ENCODE measurements around the gene DGLUCY. TPM values are rescaled to one million over a fixed set of nuclear protein-coding genes. Genes with fewer than 3 reads are reported as not detected.
"Not testable (repeated sequence)": the region's sequence is repeated elsewhere in the genome, so short reads cannot be mapped to it uniquely, and the experiment has no call there.

The DGLUCY gene
- total RNA-seq, 1 donor from 2014 or later: 8.3 TPM

DNA sequence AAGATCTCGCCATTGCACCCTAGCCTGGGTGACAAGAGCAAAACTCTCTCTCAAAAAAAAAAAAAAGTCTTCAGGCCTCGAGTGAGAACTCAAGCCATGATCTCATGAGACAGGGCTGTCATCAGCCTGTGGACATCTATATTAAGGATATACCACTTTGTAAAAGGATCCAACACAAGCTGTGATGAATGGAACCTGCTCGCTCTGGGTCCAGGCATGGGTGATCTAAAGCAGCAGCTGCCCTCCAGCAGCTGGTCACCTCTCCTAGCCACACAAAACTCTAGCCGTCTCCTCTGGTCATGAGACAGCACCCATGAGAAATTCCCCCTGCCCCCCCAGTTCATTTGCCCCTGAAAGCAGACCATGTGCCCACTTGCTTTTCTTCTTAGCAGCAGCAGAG is 19.1 kb upstream of the DGLUCY start:
- Mint-ChIP-seq H3K4me3 (ENCODE audit: unreplicated experiment) (no peak overlapping the region), H3K36me3 (ENCODE audit: unreplicated experiment) (no peaks in the 10 kb centered on the region), H3K4me1 (ENCODE audit: low read depth, unreplicated experiment) (no peaks in the 10 kb centered on the region), H3K9me3 (ENCODE audit: unreplicated experiment) (no peaks in the 10 kb centered on the region), H3K27me3 (ENCODE audit: unreplicated experiment) (peaks cover 5% of the 10 kb centered on the region), H3K27ac (ENCODE audit: unreplicated experiment) (no peak overlapping the region)
- DNase-seq: no peak
- TF ChIP-seq, protein P1, sequence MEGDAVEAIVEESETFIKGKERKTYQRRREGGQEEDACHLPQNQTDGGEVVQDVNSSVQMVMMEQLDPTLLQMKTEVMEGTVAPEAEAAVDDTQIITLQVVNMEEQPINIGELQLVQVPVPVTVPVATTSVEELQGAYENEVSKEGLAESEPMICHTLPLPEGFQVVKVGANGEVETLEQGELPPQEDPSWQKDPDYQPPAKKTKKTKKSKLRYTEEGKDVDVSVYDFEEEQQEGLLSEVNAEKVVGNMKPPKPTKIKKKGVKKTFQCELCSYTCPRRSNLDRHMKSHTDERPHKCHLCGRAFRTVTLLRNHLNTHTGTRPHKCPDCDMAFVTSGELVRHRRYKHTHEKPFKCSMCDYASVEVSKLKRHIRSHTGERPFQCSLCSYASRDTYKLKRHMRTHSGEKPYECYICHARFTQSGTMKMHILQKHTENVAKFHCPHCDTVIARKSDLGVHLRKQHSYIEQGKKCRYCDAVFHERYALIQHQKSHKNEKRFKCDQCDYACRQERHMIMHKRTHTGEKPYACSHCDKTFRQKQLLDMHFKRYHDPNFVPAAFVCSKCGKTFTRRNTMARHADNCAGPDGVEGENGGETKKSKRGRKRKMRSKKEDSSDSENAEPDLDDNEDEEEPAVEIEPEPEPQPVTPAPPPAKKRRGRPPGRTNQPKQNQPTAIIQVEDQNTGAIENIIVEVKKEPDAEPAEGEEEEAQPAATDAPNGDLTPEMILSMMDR (IDR thresholded peaks at IDR 0.05; ENCODE audit: partially characterized antibody, unreplicated experiment): no peak

DNA sequence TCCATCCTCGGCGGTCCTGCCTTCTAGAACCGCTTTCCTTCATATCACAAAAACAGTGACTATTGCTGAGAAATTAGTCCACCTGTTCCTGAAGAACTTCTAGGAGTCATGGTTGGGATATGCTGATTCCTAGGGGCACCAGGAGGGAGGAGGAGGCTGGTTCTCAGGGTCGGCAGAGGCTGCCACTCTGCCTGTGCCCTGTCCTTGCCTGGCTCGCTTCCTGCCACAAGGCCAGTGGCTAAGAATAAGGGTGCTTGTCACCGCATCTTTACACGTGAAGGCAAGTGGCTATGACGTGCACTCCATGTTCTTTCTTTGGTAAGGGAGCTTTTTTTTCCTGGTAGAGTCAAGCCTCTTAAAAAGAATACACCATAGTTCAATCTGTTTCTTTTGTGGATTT is 18.7 kb upstream of the DGLUCY start:
- Mint-ChIP-seq H3K27ac (ENCODE audit: unreplicated experiment) (no peak overlapping the region), H3K27me3 (ENCODE audit: unreplicated experiment) (peaks cover 5% of the 10 kb centered on the region), H3K4me1 (ENCODE audit: low read depth, unreplicated experiment) (no peaks in the 10 kb centered on the region), H3K4me3 (ENCODE audit: unreplicated experiment) (no peak overlapping the region), H3K36me3 (ENCODE audit: unreplicated experiment) (no peaks in the 10 kb centered on the region), H3K9me3 (ENCODE audit: unreplicated experiment) (no peaks in the 10 kb centered on the region)
- no peak for DNase-seq
- TF ChIP-seq, protein P1 (IDR thresholded peaks at IDR 0.05; ENCODE audit: partially characterized antibody, unreplicated experiment): no peak

DNA sequence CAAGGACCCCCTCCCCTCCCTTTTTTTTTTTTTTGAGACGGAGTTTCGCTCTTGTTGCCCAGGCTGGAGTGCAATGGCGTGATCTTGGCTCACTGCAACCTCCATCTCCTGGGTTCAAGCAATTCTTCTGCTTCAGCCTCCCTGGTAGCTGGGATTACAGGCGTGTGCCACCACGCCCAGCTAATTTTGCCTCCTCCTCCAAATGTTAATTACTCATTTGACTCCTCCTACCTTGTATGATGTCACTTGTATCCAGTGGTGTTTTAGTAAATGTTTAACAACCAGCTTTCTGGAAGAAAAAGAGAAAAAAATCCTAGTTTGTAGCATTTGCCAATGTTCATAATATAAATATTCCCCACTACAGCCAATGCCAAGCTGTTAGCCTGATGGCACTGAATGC is 16.2 kb upstream of the DGLUCY start:
- H3K4me3 Mint-ChIP-seq (ENCODE audit: unreplicated experiment); DNase-seq; H3K27me3 Mint-ChIP-seq (ENCODE audit: unreplicated experiment); H3K9me3 Mint-ChIP-seq (ENCODE audit: unreplicated experiment); H3K27ac Mint-ChIP-seq (ENCODE audit: unreplicated experiment); H3K4me1 Mint-ChIP-seq (ENCODE audit: low read depth, unreplicated experiment); H3K36me3 Mint-ChIP-seq (ENCODE audit: unreplicated experiment): not testable (repeated sequence)

DNA sequence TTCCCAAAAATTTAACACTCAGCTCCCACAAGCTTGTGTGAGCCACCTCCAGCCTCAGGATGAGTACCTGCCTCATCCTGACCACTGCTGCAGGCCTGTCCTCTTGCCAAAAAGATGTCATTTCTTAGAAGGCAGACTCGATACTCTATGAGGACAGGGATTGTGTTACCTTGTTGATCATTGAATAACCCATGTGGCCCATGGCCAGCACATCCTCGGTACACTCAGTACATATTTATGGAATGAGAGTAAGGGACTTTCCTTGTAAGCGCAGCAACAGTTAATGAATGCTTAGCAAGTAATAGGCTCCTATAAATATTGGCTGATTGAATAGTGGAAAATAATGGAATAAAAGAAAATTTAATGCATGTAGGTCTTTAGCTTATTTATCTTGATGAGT is 15.3 kb upstream of the DGLUCY start:
- Mint-ChIP-seq H3K4me3 (ENCODE audit: unreplicated experiment) (no peak overlapping the region), H3K27ac (ENCODE audit: unreplicated experiment) (no peak overlapping the region), H3K4me1 (ENCODE audit: low read depth, unreplicated experiment) (peaks cover 4% of the 10 kb centered on the region), H3K27me3 (ENCODE audit: unreplicated experiment) (peaks cover 4% of the 10 kb centered on the region), H3K36me3 (ENCODE audit: unreplicated experiment) (no peaks in the 10 kb centered on the region), H3K9me3 (ENCODE audit: unreplicated experiment) (peaks cover 4% of the 10 kb centered on the region)
- TF ChIP-seq, protein P1 (IDR thresholded peaks at IDR 0.05; ENCODE audit: partially characterized antibody, unreplicated experiment): no peak
- no peak for DNase-seq

DNA sequence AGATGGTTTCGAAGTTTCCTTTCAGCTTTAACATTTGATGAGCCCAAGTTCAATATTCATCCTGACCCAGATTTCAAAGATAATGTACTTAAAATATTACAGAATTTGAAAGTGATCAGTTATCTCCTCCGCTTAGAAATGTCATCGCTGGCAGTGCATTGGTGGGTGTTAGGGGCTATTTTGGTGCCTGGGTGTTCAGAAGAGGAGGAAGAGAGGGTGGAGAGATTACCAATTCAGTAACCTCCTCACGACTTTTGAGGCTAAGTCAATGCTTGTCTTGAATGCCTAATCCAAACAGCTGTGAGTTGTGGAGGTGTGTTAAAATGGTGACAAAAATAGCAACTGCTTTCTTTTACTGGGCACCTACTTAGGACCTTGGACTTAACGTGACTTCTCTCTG is 13.8 kb upstream of the DGLUCY start:
- Mint-ChIP-seq H3K4me1 (ENCODE audit: low read depth, unreplicated experiment) (peaks cover 4% of the 10 kb centered on the region), H3K4me3 (ENCODE audit: unreplicated experiment) (no peak overlapping the region), H3K27ac (ENCODE audit: unreplicated experiment) (no peak overlapping the region), H3K36me3 (ENCODE audit: unreplicated experiment) (no peaks in the 10 kb centered on the region), H3K27me3 (ENCODE audit: unreplicated experiment) (no peaks in the 10 kb centered on the region), H3K9me3 (ENCODE audit: unreplicated experiment) (peaks cover 4% of the 10 kb centered on the region)
- DNase-seq: no peak
- TF ChIP-seq, protein P1 (IDR thresholded peaks at IDR 0.05; ENCODE audit: partially characterized antibody, unreplicated experiment): no peak

DNA sequence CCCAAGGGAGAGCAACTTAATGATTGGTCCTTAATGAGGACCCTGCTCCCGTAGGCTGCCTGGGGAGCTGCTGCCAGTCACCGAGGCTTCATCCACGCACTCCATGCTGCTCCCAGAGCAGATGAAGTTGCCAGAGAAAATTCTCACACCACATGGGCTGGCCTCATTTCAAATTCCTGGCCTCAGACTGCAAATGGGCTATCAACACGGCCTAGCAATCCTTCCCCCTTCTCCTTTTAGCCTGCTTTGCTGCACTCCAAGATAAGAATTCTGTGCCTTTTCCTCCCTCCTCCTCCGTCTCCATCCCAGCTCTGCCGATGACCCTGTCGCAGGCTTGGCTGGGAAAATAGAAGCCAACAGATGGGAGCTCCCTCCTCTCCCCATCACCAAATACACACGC is 10.8 kb upstream of the DGLUCY start:
- TF ChIP-seq, protein P1 (IDR thresholded peaks at IDR 0.05; ENCODE audit: partially characterized antibody, unreplicated experiment): no peak
- H3K36me3 Mint-ChIP-seq (ENCODE audit: unreplicated experiment): no peaks in the 10 kb centered on the region
- H3K4me3 Mint-ChIP-seq (ENCODE audit: unreplicated experiment): no peak overlapping the region
- no peaks in the 10 kb centered on the region for H3K27me3 Mint-ChIP-seq (ENCODE audit: unreplicated experiment)
- DNase-seq: no peak
- H3K4me1 Mint-ChIP-seq (ENCODE audit: low read depth, unreplicated experiment): peaks cover 4% of the 10 kb centered on the region
- H3K27ac Mint-ChIP-seq (ENCODE audit: unreplicated experiment): no peak overlapping the region
- H3K9me3 Mint-ChIP-seq (ENCODE audit: unreplicated experiment): peaks cover 4% of the 10 kb centered on the region

All from glutamatergic neuron (in vitro differentiated cells).